H1 (cell line): Measurements from ENCODE around the gene SAE1. TPM values are rescaled to one million over a fixed set of nuclear protein-coding genes. Genes with fewer than 3 reads are reported as not detected.

Experiments used
- CTCF ChIA-PET: fragments of 300-600 bp; sonication (Branson Sonifier 250); formaldehyde crosslinking; loops from one replicate; lab custom pipeline; 2021; ENCODE audit not compliant: partially characterized antibody; lab: Charles Lee
- POLR2A ChIA-PET: fragments of 300-600 bp; sonication (Branson Sonifier 250); formaldehyde crosslinking; loops from one replicate; lab custom pipeline; 2021; ENCODE audit warnings: inconsistent platforms; ENCODE audit not compliant: partially characterized antibody; lab: Charles Lee
- DNase-seq, 2 experiments: peaks; one replicate each; pipeline versions ENCODE4 v3.0.0 to v3.0.0-alpha.2; 2010 to 2022; ENCODE audit warnings: low spot score in 2 of 2, low read depth in 1 of 2, mixed read lengths in 1 of 2
- FAIRE-seq: peaks from 2 replicates; lab custom pipeline; 2011; peaks lifted over from hg19 to GRCh38; lab: Jason Lieb, UNC
- H2AFZ ChIP-seq: 2 replicates; pipeline ENCODE4 v1.8.1; 2012; ENCODE audit warnings: low read length, inconsistent platforms
- H2AK5ac ChIP-seq: 2 replicates; pipeline ENCODE4 v1.6.1; 2013; ENCODE audit warnings: low read depth, low read length
- H2BK120ac ChIP-seq: replicated peaks from 2 replicates; pipeline ENCODE3; 2013; ENCODE audit warnings: low read depth, low read length, inconsistent platforms
- H2BK12ac ChIP-seq: 2 replicates; pipeline ENCODE4 v1.6.1; 2013; ENCODE audit warnings: low read depth, low read length
- H2BK15ac ChIP-seq: 2 replicates; pipeline ENCODE4 v1.6.1; 2013; ENCODE audit warnings: low read length
- H2BK20ac ChIP-seq: 2 replicates; pipeline ENCODE4 v1.6.1; 2013; ENCODE audit warnings: low read length
- H2BK5ac ChIP-seq: 2 replicates; pipeline ENCODE4 v1.6.1; 2013; ENCODE audit warnings: low read depth, low read length
- H3K14ac ChIP-seq: 2 replicates; pipeline ENCODE4 v1.6.1; 2013; ENCODE audit warnings: inconsistent platforms; ENCODE audit not compliant: insufficient read length
- H3K18ac ChIP-seq: 2 replicates; pipeline ENCODE4 v1.6.1; 2013; ENCODE audit warnings: low read length; ENCODE audit errors: extremely low read depth
- H3K23ac ChIP-seq: 2 replicates; pipeline ENCODE4 v1.6.1; 2013; ENCODE audit warnings: inconsistent platforms; ENCODE audit not compliant: insufficient read length
- H3K23me2 ChIP-seq: 2 replicates; pipeline ENCODE4 v1.6.1; 2013; ENCODE audit warnings: low read depth, low read length
- H3K27ac ChIP-seq: 2 replicates; pipeline ENCODE4 v1.6.1; 2011; ENCODE audit warnings: low read depth, low read length, inconsistent platforms
- H3K27me3 ChIP-seq, 4 experiments: replicated peaks in 1 of 4; 1 replicate in 1 of 4; 2 replicates in 3 of 4; pipeline versions ENCODE4 v1.6.1 to v1.8.1; 2011 to 2013; ENCODE audit warnings: low read length in 3 of 4, mild to moderate bottlenecking in 3 of 4, inconsistent platforms in 2 of 4, mixed read lengths in 2 of 4, moderate library complexity in 1 of 4; ENCODE audit not compliant: control insufficient read depth in 3 of 4, insufficient read depth in 3 of 4; ENCODE audit errors: extremely low read depth in 1 of 4
- H3K36me3 ChIP-seq, 4 experiments: 2 replicates each; pipeline versions ENCODE4 v1.6.1 to v1.8.1; 2011 to 2013; ENCODE audit warnings: mild to moderate bottlenecking in 4 of 4, low read length in 3 of 4, moderate library complexity in 2 of 4, control low read depth in 1 of 4, inconsistent platforms in 1 of 4; ENCODE audit not compliant: insufficient read depth in 4 of 4, control insufficient read depth in 2 of 4
- H3K4ac ChIP-seq: replicated peaks from 2 replicates; pipeline ENCODE3; 2013; ENCODE audit warnings: low read length, low read depth, mixed read lengths, inconsistent platforms; ENCODE audit not compliant: insufficient read length
- H3K4me1 ChIP-seq, 4 experiments: replicated peaks in 1 of 4; 1 replicate in 1 of 4; 2 replicates in 3 of 4; pipeline versions ENCODE4 v1.6.1 to v1.8.1; 2011 to 2013; ENCODE audit warnings: low read length in 3 of 4, inconsistent platforms in 2 of 4, mixed read lengths in 1 of 4; ENCODE audit not compliant: insufficient read depth in 4 of 4, control insufficient read depth in 3 of 4
- H3K4me2 ChIP-seq, 2 experiments: 2 replicates each; pipeline versions ENCODE4 v1.6.1 to v1.8.1; 2011 to 2013; ENCODE audit warnings: low read depth in 2 of 2, low read length in 2 of 2, control low read depth in 1 of 2, inconsistent platforms in 1 of 2, mild to moderate bottlenecking in 1 of 2; ENCODE audit not compliant: insufficient read depth in 1 of 2
- H3K4me3 ChIP-seq, 4 experiments: fragments of 200-600, 300-600 bp in 1 of 4; sonication (generic), shearing (Covaris generic), sonication (Bioruptor Twin) in 1 of 4; 2 replicates each; pipeline versions ENCODE4 v1.5.1 to v1.8.1; 2011 to 2016; ENCODE audit warnings: low read length in 4 of 4, low read depth in 3 of 4, control low read depth in 2 of 4, inconsistent platforms in 2 of 4, mild to moderate bottlenecking in 2 of 4, mixed read lengths in 1 of 4, moderate library complexity in 1 of 4; ENCODE audit not compliant: insufficient read depth in 2 of 4; ENCODE audit errors: extremely low read depth in 1 of 4
- H3K56ac ChIP-seq: replicated peaks from 2 replicates; pipeline ENCODE3; 2013; ENCODE audit warnings: low read depth, mild to moderate bottlenecking, mixed read lengths, low read length, inconsistent platforms; ENCODE audit not compliant: insufficient read length
- H3K79me1 ChIP-seq: 2 replicates; pipeline ENCODE4 v1.6.1; 2013; ENCODE audit warnings: low read depth, low read length, control low read depth
- H3K79me2 ChIP-seq, 2 experiments: 2 replicates each; pipeline versions ENCODE4 v1.6.1 to v1.8.1; 2012 to 2013; ENCODE audit warnings: low read length in 2 of 2, mild to moderate bottlenecking in 2 of 2, inconsistent platforms in 1 of 2; ENCODE audit not compliant: insufficient read depth in 2 of 2, control insufficient read depth in 1 of 2
- H3K9ac ChIP-seq, 4 experiments: replicated peaks in 1 of 4; 1 replicate in 1 of 4; 2 replicates in 3 of 4; pipeline versions ENCODE4 v1.6.1 to v1.8.1; 2011 to 2013; ENCODE audit warnings: low read depth in 3 of 4, low read length in 3 of 4, control low read depth in 2 of 4, mild to moderate bottlenecking in 2 of 4, moderate library complexity in 2 of 4, inconsistent platforms in 1 of 4; ENCODE audit errors: extremely low read depth in 1 of 4
- H3K9me3 ChIP-seq, 2 experiments: 2 replicates each; pipeline versions ENCODE4 v1.6.1 to v1.8.1; 2012 to 2013; ENCODE audit warnings: mild to moderate bottlenecking in 2 of 2, moderate library complexity in 2 of 2, control low read depth in 1 of 2, inconsistent platforms in 1 of 2, low read depth in 1 of 2, low read length in 1 of 2, mixed read lengths in 1 of 2; ENCODE audit not compliant: insufficient read depth in 2 of 2
- H4K20me1 ChIP-seq, 2 experiments: replicated peaks in 1 of 2; 2 replicates each; pipeline versions ENCODE3 to v1.8.1; 2011 to 2013; ENCODE audit warnings: inconsistent platforms in 2 of 2, low read length in 2 of 2, mild to moderate bottlenecking in 1 of 2; ENCODE audit not compliant: insufficient read depth in 2 of 2, control insufficient read depth in 1 of 2
- H4K5ac ChIP-seq: 2 replicates; pipeline ENCODE4 v1.6.1; 2013; ENCODE audit warnings: low read length, low read depth, mixed read lengths, inconsistent platforms; ENCODE audit not compliant: insufficient read length
- H4K8ac ChIP-seq: 2 replicates; pipeline ENCODE4 v1.8.0; 2013; ENCODE audit warnings: mild to moderate bottlenecking, moderate library complexity, low read length, inconsistent platforms; ENCODE audit not compliant: insufficient read depth; ENCODE audit errors: extremely low read depth
- H4K91ac ChIP-seq: replicated peaks from 2 replicates; pipeline ENCODE3; 2013; ENCODE audit warnings: low read length, mixed read lengths, inconsistent platforms; ENCODE audit not compliant: insufficient read length
- EZH2 ChIP-seq: fragments of 200-600 bp; sonication (generic); IDR thresholded peaks from 2 replicates; pipeline ENCODE4 v1.7.1; 2012; ENCODE audit warnings: low read depth, mild to moderate bottlenecking, moderate library complexity, low read length, inconsistent platforms; ENCODE audit not compliant: severe bottlenecking
- RAD21 ChIP-seq, 2 experiments: IDR thresholded peaks in 1 of 2; conservative IDR thresholded peaks in 1 of 2; 2 replicates each; pipeline ENCODE4 v1.6.1; 2011; ENCODE audit warnings: low read depth in 2 of 2, low read length in 2 of 2, improper control_type of control experiment in 1 of 2, inconsistent platforms in 1 of 2, mild to moderate bottlenecking in 1 of 2, moderate library complexity in 1 of 2
- WGBS, 2 experiments: shearing (Covaris generic) in 1 of 2; methylation state at CpG; one replicate each; pipeline versions ENCODE4 v1.1.6 to v1.1.7; 2013 to 2015; ENCODE audit warnings: low lambda C conversion rate in 2 of 2, mixed read lengths in 2 of 2, inconsistent platforms in 1 of 2, low coverage in 1 of 2, missing lambda C conversion rate in 1 of 2; ENCODE audit not compliant: insufficient replicate concordance in 2 of 2, insufficient coverage in 1 of 2, insufficient read length in 1 of 2; ENCODE audit errors: extremely low coverage in 1 of 2, missing lambda C conversion rate in 1 of 2; 5-methylcytosine and 5-hydroxymethylcytosine counted together
- polyA plus RNA-seq, 7 experiments: library from polyadenylated mRNA; depleted of rRNA in 3 of 7; stranded (reverse) in 5 of 7; unstranded in 2 of 7; fragments of >200 nt in 5 of 7; fragments of 200-250 nt in 2 of 7; gene quantifications; 1 replicate in 5 of 7; 2 replicates in 1 of 7; 4 replicates in 1 of 7; pipeline versions ENCODE4 v1.2.1 to v1.2.3, GENCODE V29; 2011 to 2013; ENCODE audit warnings: missing spikeins in 2 of 7, mixed read lengths in 2 of 7
- total RNA-seq: library from RNA; stranded (reverse); fragmentation: NEBNext Ultra II Directional; extraction: Animal tissue kit (Norgen Biotek cat#: 25700); gene quantifications from 2 replicates; pipeline ENCODE4 v1.2.1, GENCODE V29; 2021

Gene SAE1
- total and polyA plus RNA-seq, 2 of the 8 experiments (the other 6 are each of a cell fraction or from before 2014, with no cell fraction given) = 213 to 268 TPM

GRCh38 chr19:47099576-47100050 lies 31.0 kb upstream of the SAE1 start:
- no peak overlapping the region for H2BK12ac ChIP-seq
- H3K36me3 ChIP-seq = peaks cover 0 to 10% (median under 1%) of the 10 kb centered on the region in 4 experiments; a peak in 3 of 8 replicates
- no peak overlapping the region for H2AK5ac ChIP-seq
- H3K23me2 ChIP-seq = no peaks in the 10 kb centered on the region
- peak overlapping the region; percentile 32; the same call in 1 of the 2 replicates for H3K18ac ChIP-seq
- H3K14ac ChIP-seq = no peak overlapping the region
- no peak overlapping the region for H3K4me3 ChIP-seq
- no peak overlapping the region for H3K23ac ChIP-seq
- peaks cover 2 to 8% (median 4%) of the 10 kb centered on the region in 4 experiments; a peak in 3 of 7 replicates for H3K4me1 ChIP-seq
- peak overlapping the region in 1 of 4 experiments; percentile 23; a peak in 2 of 7 replicates for H3K9ac ChIP-seq
- H3K4me2 ChIP-seq = no peak overlapping the region
- TF ChIP-seq EZH2 (no peak), RAD21 (IDR thresholded peaks at IDR 0.05 in 1 of 2, conservative IDR thresholded peaks at IDR 0.05 in 1 of 2; ENCODE audit: low read depth in 2 of 2, low read length in 2 of 2) (0 out of 4 replicates have a peak, but pooled peaks of 1 of the 2 experiments have one; percentile 2)
- TF ChIP-seq, all 59 proteins: peak for 1
- H2AFZ ChIP-seq = no peak overlapping the region
- no peak overlapping the region; the same call in 1 of the 2 replicates for H2BK5ac ChIP-seq
- H3K27me3 ChIP-seq = no peaks in the 10 kb centered on the region
- H4K5ac ChIP-seq = no peak overlapping the region
- ChIA-PET POLR2A (interaction anchor here (0.7 to 13.8 kb wide), 5 partner anchors 9 to 70 kb away, joined by 3 to 209 read pairs (median 4); partner anchors contain the start of gene ZC3H4), CTCF (interaction anchor here (0.9 to 2.2 kb wide), 7 partner anchors 8 to 64 kb away, joined by 3 to 12 read pairs (median 7); no protein-coding TSS in a partner anchor)
- H4K91ac ChIP-seq = no peak overlapping the region
- FAIRE-seq = no peak
- no peak overlapping the region for H2BK15ac ChIP-seq
- H3K79me1 ChIP-seq = peaks cover 27% of the 10 kb centered on the region
- no peak overlapping the region for H2BK120ac ChIP-seq
- peaks cover 18% of the 10 kb centered on the region in 2 experiments for H4K20me1 ChIP-seq
- no peak overlapping the region for H2BK20ac ChIP-seq
- H4K8ac ChIP-seq = no peak overlapping the region
- H3K4ac ChIP-seq = no peak overlapping the region
- H3K56ac ChIP-seq = no peak overlapping the region
- H3K9me3 ChIP-seq = no peaks in the 10 kb centered on the region
- H3K79me2 ChIP-seq = peaks cover 11 to 91% of the 10 kb centered on the region in 2 experiments
- 96% methylated on average over 6 of the region's 6 CpGs; no CpG with 5 or more reads in 1 of the 2 experiments for WGBS, 2 experiments
- H3K27ac ChIP-seq = no peak overlapping the region
- DNase-seq = no peak
